ENCODE data around the gene BCL2.

GRCh38 chr18:63290166-63290820, 29.3 kb downstream of the BCL2 start:
- no peak for TF ChIP-seq TCF12 (IDR thresholded peaks at IDR 0.05; ENCODE audit: low read depth)
- no peak for TF ChIP-seq CREB1 (IDR thresholded peaks at IDR 0.05; ENCODE audit: low read depth)
- TF ChIP-seq CEBPB (IDR thresholded peaks at IDR 0.05), result no peak
- no peak for TF ChIP-seq MAX (IDR thresholded peaks at IDR 0.05)
- TF ChIP-seq TEAD4 (IDR thresholded peaks at IDR 0.05), result no peak
- no peak for TF ChIP-seq REST (IDR thresholded peaks at IDR 0.05; ENCODE audit: low read depth)
- no peak for TF ChIP-seq YY1 (IDR thresholded peaks at IDR 0.05; ENCODE audit: low read depth)

All from Ishikawa (cell line).